Motor neuron (in vitro differentiated cells): ENCODE results near the gene SH3D19. TPM values are rescaled to one million over a fixed set of nuclear protein-coding genes. Genes with fewer than 3 reads are reported as not detected.

Source experiments
- ATAC-seq, 8 experiments: fragments of 200-7000 bp; cut with Tn5 transposase; replicated peaks in 6 of 8; 2 replicates each; pipeline ENCODE4 v1.8.0; 2021; ENCODE audit warnings: mild to moderate bottlenecking in 8 of 8, moderate library complexity in 8 of 8
- H3K27ac ChIP-seq, 2 donors: fragments of 250-450 bp; sonication (Bioruptor Pico); 2 replicates each; pipeline ENCODE4 v1.9.0; 2021; ENCODE audit warnings: antibody characterized with exemption in 2 of 2, mild to moderate bottlenecking in 2 of 2, moderate library complexity in 1 of 2
- H3K4me1 ChIP-seq, 2 donors: fragments of 250-450 bp; sonication (Bioruptor Pico); replicated peaks in 1 of 2; 2 replicates each; pipeline ENCODE4 v1.6.1; 2021; ENCODE audit warnings: antibody characterized with exemption in 2 of 2, mild to moderate bottlenecking in 2 of 2, moderate library complexity in 1 of 2
- H3K4me3 ChIP-seq, 5 donors: fragments of 250-450 bp; sonication (Bioruptor Pico); 2 replicates each; pipeline ENCODE4 v1.9.0; 2021; ENCODE audit warnings: antibody characterized with exemption in 5 of 5, mild to moderate bottlenecking in 5 of 5, moderate library complexity in 4 of 5
- WGBS, 10 experiments: fragments of 450-650 bp; shearing (Covaris generic); methylation state at CpG; one replicate each; pipeline ENCODE4 v1.0.0; 2022; 5-methylcytosine and 5-hydroxymethylcytosine counted together
- in situ Hi-C, 9 experiments: fragments of 400-800 bp; cut with MboI; loops; one replicate each; pipeline ENCODE4 v1.15.0; 2021; ENCODE audit warnings: low sequenced_read_pairs in 9 of 9, low pct_unique_long_range_greater_than_20kb in 2 of 9; ENCODE audit not compliant: unreplicated experiment in 9 of 9
- total RNA-seq, 8 experiments: library from RNA; unstranded; fragments of 300-600 nt; gene quantifications; 2 replicates each; pipeline versions ENCODE4 v1.2.3 to v1.2.4, GENCODE V29; 2022

The SH3D19 gene
- total RNA-seq, 8 experiments from 2014 or later = 3.4 to 28.9 (median 6.8) TPM

GRCh38 chr4:151184523-151185458 lies 140.6 kb downstream of the SH3D19 start:
- 63 to 97% (median 85%) methylated on average over 1 to 5 of the region's 6 CpGs for WGBS, 10 experiments
- in situ Hi-C loops = no loop called here
- H3K27ac ChIP-seq = no peak overlapping the region
- no peaks in the 10 kb centered on the region for H3K4me1 ChIP-seq
- ATAC-seq = peak in 2 of 8 experiments; percentile 98 to 100
- no peak overlapping the region for H3K4me3 ChIP-seq

- in situ Hi-C loops = no loop called here
- no peak overlapping the region for H3K27ac ChIP-seq
- WGBS, 10 experiments = 59 to 100% (median 86%) methylated on average over 1 to 5 of the region's 5 CpGs; no CpG with 5 or more reads in 1 of the 10 experiments
- ATAC-seq = no peak
- no peak overlapping the region for H3K4me3 ChIP-seq
- H3K4me1 ChIP-seq = no peaks in the 10 kb centered on the region
Observed at GRCh38 chr4:151182455-151182996, 142.9 kb downstream of the SH3D19 start.

GRCh38 chr4:151176685-151177084 lies 148.7 kb downstream of the SH3D19 start:
- in situ Hi-C loops = no loop called here
- H3K4me1 ChIP-seq = no peaks in the 10 kb centered on the region
- ATAC-seq = peak in 3 of 8 experiments; percentile 57 to 80 (median 57)
- 17 to 100% (median 92%) methylated on average over 1 to 2 of the region's 2 CpGs; no CpG with 5 or more reads in 4 of the 10 experiments for WGBS, 10 experiments
- no peak overlapping the region for H3K27ac ChIP-seq
- H3K4me3 ChIP-seq = no peak overlapping the region

GRCh38 chr4:151175754-151176631 lies 149.4 kb downstream of the SH3D19 start:
- Histone ChIP-seq H3K27ac (no peak overlapping the region), H3K4me3 (no peak overlapping the region), H3K4me1 (no peaks in the 10 kb centered on the region)
- WGBS, 10 experiments = 52 to 100% (median 82%) methylated on average over 1 to 6 of the region's 8 CpGs
- in situ Hi-C loops = no loop called here
- peak in 3 of 8 experiments; percentile 96 to 97 (median 97) for ATAC-seq

GRCh38 chr4:151175233-151175632 lies 150.2 kb downstream of the SH3D19 start:
- Histone ChIP-seq H3K4me3 (no peak overlapping the region), H3K4me1 (peaks cover 5 to 6% of the 10 kb centered on the region in 2 donors), H3K27ac (no peak overlapping the region)
- WGBS, 10 experiments = 46 to 100% (median 90%) methylated on average over 2 to 7 of the region's 7 CpGs; no CpG with 5 or more reads in 1 of the 10 experiments
- no peak for ATAC-seq
- in situ Hi-C loops = no loop called here

- in situ Hi-C loops = no loop called here
- H3K27ac ChIP-seq = no peak overlapping the region
- ATAC-seq = no peak
- WGBS, 10 experiments = 38 to 100% (median 100%) methylated on average over 1 to 7 of the region's 7 CpGs; no CpG with 5 or more reads in 5 of the 10 experiments
- peaks cover 5 to 6% of the 10 kb centered on the region in 2 donors for H3K4me1 ChIP-seq
- H3K4me3 ChIP-seq = no peak overlapping the region
Observed at GRCh38 chr4:151174784-151175183, 150.6 kb downstream of the SH3D19 start.

GRCh38 chr4:151173871-151174270 lies 151.5 kb downstream of the SH3D19 start:
- 0 to 90% (median 50%) methylated on average over 1 to 3 of the region's 3 CpGs for WGBS, 10 experiments
- in situ Hi-C loops = no loop called here

GRCh38 chr4:151169900-151170299 lies 155.5 kb downstream of the SH3D19 start:
- Histone ChIP-seq H3K27ac (no peak overlapping the region), H3K4me3 (no peak overlapping the region), H3K4me1 (peaks cover 5 to 6% of the 10 kb centered on the region in 2 donors)
- ATAC-seq = no peak
- whole genome bisulfite sequencing, 10 experiments = 0 to 79% (median 44%) methylated on average over 1 to 3 of the region's 3 CpGs
- in situ Hi-C loops = no loop called here

More at GRCh38 chr4:151173871-151174270, 151.5 kb downstream of the SH3D19 start:
- ATAC-seq = no peak
- Histone ChIP-seq H3K4me3 (no peak overlapping the region), H3K27ac (no peak overlapping the region), H3K4me1 (peaks cover 5 to 6% of the 10 kb centered on the region in 2 donors)

- 0 to 80% (median 33%) methylated on average over 1 to 6 of the region's 7 CpGs; no CpG with 5 or more reads in 2 of the 10 experiments for WGBS, 10 experiments
- Histone ChIP-seq H3K27ac (no peak overlapping the region), H3K4me3 (no peak overlapping the region), H3K4me1 (peaks cover 5 to 6% of the 10 kb centered on the region in 2 donors)
- ATAC-seq = peak in 4 of 8 experiments; percentile 35 to 100 (median 98)
- in situ Hi-C loops = no loop called here
Observed at GRCh38 chr4:151169223-151169622, 156.2 kb downstream of the SH3D19 start.

GRCh38 chr4:151167561-151167960 lies 157.8 kb downstream of the SH3D19 start:
- no peak overlapping the region for H3K27ac ChIP-seq

GRCh38 chr4:151166636-151167035 lies 158.8 kb downstream of the SH3D19 start:
- in situ Hi-C loops = no loop called here
- no peak for ATAC-seq
- peaks cover 5 to 6% of the 10 kb centered on the region in 2 donors for H3K4me1 ChIP-seq
- no peak overlapping the region for H3K4me3 ChIP-seq
- no peak overlapping the region for H3K27ac ChIP-seq
- WGBS, 10 experiments = 67 to 100% (median 82%) methylated on average over 1 to 4 of the region's 4 CpGs

More at GRCh38 chr4:151167561-151167960, 157.8 kb downstream of the SH3D19 start:
- in situ Hi-C loops = no loop called here
- H3K4me1 ChIP-seq = peaks cover 5 to 6% of the 10 kb centered on the region in 2 donors
- no peak overlapping the region for H3K4me3 ChIP-seq
- no peak for ATAC-seq
- 50 to 100% (median 97%) methylated on average over 1 to 15 of the region's 24 CpGs; no CpG with 5 or more reads in 3 of the 10 experiments for WGBS, 10 experiments

- 49 to 94% (median 84%) methylated on average over 3 to 10 of the region's 10 CpGs for WGBS, 10 experiments
- no peak overlapping the region for H3K4me3 ChIP-seq
- in situ Hi-C loops = no loop called here
- ATAC-seq = peak in 1 of 8 experiments; percentile 8
- no peak overlapping the region for H3K27ac ChIP-seq
- peaks cover 0 to under 1% of the 10 kb centered on the region in 2 donors for H3K4me1 ChIP-seq
Observed at GRCh38 chr4:151165205-151166000, 160.0 kb downstream of the SH3D19 start.
